ENCODE data around the gene SMAD7. TPM values are rescaled to one million over a fixed set of nuclear protein-coding genes. Genes with fewer than 3 reads are reported as not detected.

The SMAD7 gene
- total RNA-seq, 1 experiment from 2014 or later: 78.3 TPM

GRCh38 chr18:48891721-48892120 lies 59.0 kb downstream of the SMAD7 start:
- Histone ChIP-seq H3K27me3 (ENCODE audit: control insufficient read depth, insufficient read depth, low read length) (no peaks in the 10 kb centered on the region; the same call in 1 of the 2 replicates), H3K36me3 (replicated peaks; ENCODE audit: control insufficient read depth, insufficient read depth, low read length) (no peaks in the 10 kb centered on the region), H3K4me3 (ENCODE audit: insufficient read depth, low read depth, low read length) (no peak overlapping the region)
- no peak for DNase-seq

GRCh38 chr18:48889981-48890762 lies 60.6 kb downstream of the SMAD7 start:
- Histone ChIP-seq H3K4me3 (ENCODE audit: insufficient read depth, low read depth, low read length) (no peak overlapping the region), H3K27me3 (ENCODE audit: control insufficient read depth, insufficient read depth, low read length) (no peaks in the 10 kb centered on the region; the same call in 1 of the 2 replicates), H3K36me3 (replicated peaks; ENCODE audit: control insufficient read depth, insufficient read depth, low read length) (no peaks in the 10 kb centered on the region)
- no peak for DNase-seq

- Histone ChIP-seq H3K36me3 (replicated peaks; ENCODE audit: control insufficient read depth, insufficient read depth, low read length) (no peaks in the 10 kb centered on the region), H3K27me3 (ENCODE audit: control insufficient read depth, insufficient read depth, low read length) (no peaks in the 10 kb centered on the region; the same call in 1 of the 2 replicates), H3K4me3 (ENCODE audit: insufficient read depth, low read depth, low read length) (no peak overlapping the region)
- peak; percentile 90 for DNase-seq
These were observed 61.4 kb downstream of the SMAD7 start for GRCh38 chr18:48889115-48889941.

GRCh38 chr18:48888773-48889080 lies 62.0 kb downstream of the SMAD7 start:
- H3K27me3 ChIP-seq (ENCODE audit: control insufficient read depth, insufficient read depth, low read length): no peaks in the 10 kb centered on the region; the same call in 1 of the 2 replicates
- H3K36me3 ChIP-seq (replicated peaks; ENCODE audit: control insufficient read depth, insufficient read depth, low read length): no peaks in the 10 kb centered on the region
- no peak for DNase-seq
- H3K4me3 ChIP-seq (ENCODE audit: insufficient read depth, low read depth, low read length): no peak overlapping the region

- Histone ChIP-seq H3K4me3 (ENCODE audit: insufficient read depth, low read depth, low read length) (no peak overlapping the region), H3K27me3 (ENCODE audit: control insufficient read depth, insufficient read depth, low read length) (no peaks in the 10 kb centered on the region; the same call in 1 of the 2 replicates), H3K36me3 (replicated peaks; ENCODE audit: control insufficient read depth, insufficient read depth, low read length) (no peaks in the 10 kb centered on the region)
- DNase-seq: peak; percentile 54
These were observed 62.6 kb downstream of the SMAD7 start for GRCh38 chr18:48887905-48888772.

- Histone ChIP-seq H3K36me3 (replicated peaks; ENCODE audit: control insufficient read depth, insufficient read depth, low read length) (no peaks in the 10 kb centered on the region), H3K4me3 (ENCODE audit: insufficient read depth, low read depth, low read length) (no peak overlapping the region), H3K27me3 (ENCODE audit: control insufficient read depth, insufficient read depth, low read length) (no peaks in the 10 kb centered on the region; the same call in 1 of the 2 replicates)
- DNase-seq: no peak
These were observed 63.4 kb downstream of the SMAD7 start for GRCh38 chr18:48887294-48887904.

- DNase-seq: no peak
- Histone ChIP-seq H3K27me3 (ENCODE audit: control insufficient read depth, insufficient read depth, low read length) (no peaks in the 10 kb centered on the region; the same call in 1 of the 2 replicates), H3K4me3 (ENCODE audit: insufficient read depth, low read depth, low read length) (no peak overlapping the region), H3K36me3 (replicated peaks; ENCODE audit: control insufficient read depth, insufficient read depth, low read length) (no peaks in the 10 kb centered on the region)
These were observed 64.1 kb downstream of the SMAD7 start for GRCh38 chr18:48886520-48887293.

GRCh38 chr18:48885924-48886400 lies 64.8 kb downstream of the SMAD7 start:
- no peaks in the 10 kb centered on the region for H3K36me3 ChIP-seq (replicated peaks; ENCODE audit: control insufficient read depth, insufficient read depth, low read length)
- no peaks in the 10 kb centered on the region; the same call in 1 of the 2 replicates for H3K27me3 ChIP-seq (ENCODE audit: control insufficient read depth, insufficient read depth, low read length)
- no peak overlapping the region for H3K4me3 ChIP-seq (ENCODE audit: insufficient read depth, low read depth, low read length)
- no peak for DNase-seq

GRCh38 chr18:48885266-48885923 lies 65.4 kb downstream of the SMAD7 start:
- Histone ChIP-seq H3K27me3 (ENCODE audit: control insufficient read depth, insufficient read depth, low read length) (no peaks in the 10 kb centered on the region; the same call in 1 of the 2 replicates), H3K36me3 (replicated peaks; ENCODE audit: control insufficient read depth, insufficient read depth, low read length) (no peaks in the 10 kb centered on the region), H3K4me3 (ENCODE audit: insufficient read depth, low read depth, low read length) (no peak overlapping the region)
- DNase-seq: no peak

GRCh38 chr18:48884771-48885170 lies 66.0 kb downstream of the SMAD7 start:
- Histone ChIP-seq H3K36me3 (replicated peaks; ENCODE audit: control insufficient read depth, insufficient read depth, low read length) (no peaks in the 10 kb centered on the region), H3K27me3 (ENCODE audit: control insufficient read depth, insufficient read depth, low read length) (no peaks in the 10 kb centered on the region; the same call in 1 of the 2 replicates), H3K4me3 (ENCODE audit: insufficient read depth, low read depth, low read length) (no peak overlapping the region)
- DNase-seq: no peak

GRCh38 chr18:48884306-48884705 lies 66.5 kb downstream of the SMAD7 start:
- Histone ChIP-seq H3K27me3 (ENCODE audit: control insufficient read depth, insufficient read depth, low read length) (no peaks in the 10 kb centered on the region; the same call in 1 of the 2 replicates), H3K36me3 (replicated peaks; ENCODE audit: control insufficient read depth, insufficient read depth, low read length) (no peaks in the 10 kb centered on the region), H3K4me3 (ENCODE audit: insufficient read depth, low read depth, low read length) (no peak overlapping the region)
- DNase-seq: no peak

GRCh38 chr18:48882379-48882778 lies 68.4 kb downstream of the SMAD7 start:
- no peak for DNase-seq
- Histone ChIP-seq H3K27me3 (ENCODE audit: control insufficient read depth, insufficient read depth, low read length) (no peaks in the 10 kb centered on the region), H3K36me3 (replicated peaks; ENCODE audit: control insufficient read depth, insufficient read depth, low read length) (no peaks in the 10 kb centered on the region), H3K4me3 (ENCODE audit: insufficient read depth, low read depth, low read length) (no peak overlapping the region)

GRCh38 chr18:48880931-48881330 lies 69.8 kb downstream of the SMAD7 start:
- no peak overlapping the region for H3K4me3 ChIP-seq (ENCODE audit: insufficient read depth, low read depth, low read length)
- H3K27me3 ChIP-seq (ENCODE audit: control insufficient read depth, insufficient read depth, low read length): no peaks in the 10 kb centered on the region
- no peaks in the 10 kb centered on the region for H3K36me3 ChIP-seq (replicated peaks; ENCODE audit: control insufficient read depth, insufficient read depth, low read length)
- DNase-seq: no peak

Measured in H7 (cell line).